ENCODE measurements around the gene MBD3. TPM values are rescaled to one million over a fixed set of nuclear protein-coding genes. Genes with fewer than 3 reads are reported as not detected.
A peak's percentile ranks its signal among the peaks of the same experiment; 100 is the strongest.

Gene MBD3
- total RNA-seq, 4 donors from 2014 or later, result 61.4 to 121 (median 68.7) TPM

GRCh38 chr19:1570836-1571235 is 21.8 kb downstream of the MBD3 start:
- no peak overlapping the region for H3K27ac ChIP-seq
- DNase-seq, result no peak
- WGBS, 2 donors (ENCODE audit: low coverage in 1 of 2), result 92 to 94% methylated on average over 3 to 13 of the region's 13 CpGs
- no peaks in the 10 kb centered on the region for H3K9me3 ChIP-seq
- no peak overlapping the region for H3K4me3 ChIP-seq
- in situ Hi-C loops (cut with MboI; ENCODE audit: low pct_ligation_motif_present in 1 of 4, low pct_unique_long_range_greater_than_20kb in 1 of 4, low sequenced_read_pairs in 3 of 4) (no loop called here), intact Hi-C loops (cut with DNase I; ENCODE audit: low total_unique reads) (no loop called here)
- peaks cover 1 to 24% (median 17%) of the 10 kb centered on the region in 4 donors for H3K4me1 ChIP-seq
- H3K36me3 ChIP-seq, result no peaks in the 10 kb centered on the region
- peaks cover 7% of the 10 kb centered on the region for H3K27me3 ChIP-seq
- TF ChIP-seq EP300 (IDR thresholded peaks at IDR 0.05; ENCODE audit: low read depth) (no peak), CTCF (IDR thresholded peaks at IDR 0.05) (no peak)

GRCh38 chr19:1569997-1570396 is 22.7 kb downstream of the MBD3 start:
- 38 to 76% methylated on average over 3 to 4 of the region's 4 CpGs for WGBS, 2 donors (ENCODE audit: low coverage in 1 of 2)
- intact Hi-C loops (cut with DNase I; ENCODE audit: low total_unique reads), result loop anchor here (1.0 kb wide), 1 partner anchor 46 kb away; no protein-coding TSS in a partner anchor
- Histone ChIP-seq H3K9me3 (no peaks in the 10 kb centered on the region), H3K4me3 (no peak overlapping the region), H3K4me1 (peaks cover 3 to 25% (median 17%) of the 10 kb centered on the region in 4 donors), H3K36me3 (no peaks in the 10 kb centered on the region), H3K27ac (no peak overlapping the region), H3K27me3 (peaks cover 7% of the 10 kb centered on the region)
- no peak for DNase-seq
- in situ Hi-C loops (cut with MboI; ENCODE audit: low pct_ligation_motif_present in 1 of 4, low pct_unique_long_range_greater_than_20kb in 1 of 4, low sequenced_read_pairs in 3 of 4), result no loop called here
- TF ChIP-seq CTCF (IDR thresholded peaks at IDR 0.05), result no peak
- no peak for TF ChIP-seq POLR2AphosphoS5 (IDR thresholded peaks at IDR 0.05)
- no peak for TF ChIP-seq POLR2A (IDR thresholded peaks at IDR 0.05)
- no peak for TF ChIP-seq EP300 (IDR thresholded peaks at IDR 0.05; ENCODE audit: low read depth)

GRCh38 chr19:1568320-1569019 is 24.2 kb downstream of the MBD3 start, which contains the start of gene MEX3D:
Gene MEX3D (minus strand): TSS chr19:1568325. CDS start chr19:1568058, 267 bp downstream.
- no peaks in the 10 kb centered on the region for H3K36me3 ChIP-seq
- peaks cover 7% of the 10 kb centered on the region for H3K27me3 ChIP-seq
- TF ChIP-seq EP300 (IDR thresholded peaks at IDR 0.05; ENCODE audit: low read depth) (no peak), CTCF (IDR thresholded peaks at IDR 0.05) (no peak), POLR2AphosphoS5 (IDR thresholded peaks at IDR 0.05) (no peak), POLR2A (IDR thresholded peaks at IDR 0.05) (no peak)
- 34% methylated on average over 18 of the region's 63 CpGs; no CpG with 5 or more reads in 1 of the 2 donors for WGBS, 2 donors (ENCODE audit: low coverage in 1 of 2)
- DNase-seq, result peak; percentile 87
- peaks cover 3 to 20% (median 17%) of the 10 kb centered on the region in 4 donors for H3K4me1 ChIP-seq
- peak within 1 kb of the TSS; percentile 82 to 90 (median 88) for H3K27ac ChIP-seq
- H3K4me3 ChIP-seq, result peak within 1 kb of the TSS; percentile 62 to 74 (median 67)
- no peaks in the 10 kb centered on the region for H3K9me3 ChIP-seq
- in situ Hi-C loops (cut with MboI; ENCODE audit: low pct_ligation_motif_present in 1 of 4, low pct_unique_long_range_greater_than_20kb in 1 of 4, low sequenced_read_pairs in 3 of 4), result no loop called here
- intact Hi-C loops (cut with DNase I; ENCODE audit: low total_unique reads), result loop anchor here (1.0 kb wide), 1 partner anchor 48 kb away; no protein-coding TSS in a partner anchor

GRCh38 chr19:1567848-1568227 is 24.8 kb downstream of the MBD3 start:
- intact Hi-C loops (cut with DNase I; ENCODE audit: low total_unique reads) (no loop called here), in situ Hi-C loops (cut with MboI; ENCODE audit: low pct_ligation_motif_present in 1 of 4, low pct_unique_long_range_greater_than_20kb in 1 of 4, low sequenced_read_pairs in 3 of 4) (no loop called here)
- H3K36me3 ChIP-seq, result no peaks in the 10 kb centered on the region
- peaks cover 7% of the 10 kb centered on the region for H3K27me3 ChIP-seq
- no peak for TF ChIP-seq EP300 (IDR thresholded peaks at IDR 0.05; ENCODE audit: low read depth)
- no peak for TF ChIP-seq POLR2AphosphoS5 (IDR thresholded peaks at IDR 0.05)
- no peak for TF ChIP-seq CTCF (IDR thresholded peaks at IDR 0.05)
- no peak for TF ChIP-seq POLR2A (IDR thresholded peaks at IDR 0.05)
- H3K27ac ChIP-seq, result no peak overlapping the region
- no peak for DNase-seq
- H3K9me3 ChIP-seq, result no peaks in the 10 kb centered on the region
- no CpG with 5 or more reads among the region's 73 CpGs for WGBS, 2 donors (ENCODE audit: low coverage in 1 of 2)
- H3K4me3 ChIP-seq, result peak overlapping the region in 3 of 4 donors; percentile 62 to 70 (median 64)
- peaks cover 3 to 20% (median 16%) of the 10 kb centered on the region in 4 donors for H3K4me1 ChIP-seq

Data from transverse colon (tissue), 4 donors.